HG03558 (cell line): ENCODE measurements around the gene L2HGDH.

Experiments used
- ATAC-seq: cut with Tn5 transposase; IDR thresholded peaks from one replicate; pipeline ENCODE4 v1.9.1; 2021; ENCODE audit warnings: moderate number of reproducible peaks; ENCODE audit not compliant: unreplicated experiment; ENCODE audit errors: extremely low read depth

Gene L2HGDH

DNA sequence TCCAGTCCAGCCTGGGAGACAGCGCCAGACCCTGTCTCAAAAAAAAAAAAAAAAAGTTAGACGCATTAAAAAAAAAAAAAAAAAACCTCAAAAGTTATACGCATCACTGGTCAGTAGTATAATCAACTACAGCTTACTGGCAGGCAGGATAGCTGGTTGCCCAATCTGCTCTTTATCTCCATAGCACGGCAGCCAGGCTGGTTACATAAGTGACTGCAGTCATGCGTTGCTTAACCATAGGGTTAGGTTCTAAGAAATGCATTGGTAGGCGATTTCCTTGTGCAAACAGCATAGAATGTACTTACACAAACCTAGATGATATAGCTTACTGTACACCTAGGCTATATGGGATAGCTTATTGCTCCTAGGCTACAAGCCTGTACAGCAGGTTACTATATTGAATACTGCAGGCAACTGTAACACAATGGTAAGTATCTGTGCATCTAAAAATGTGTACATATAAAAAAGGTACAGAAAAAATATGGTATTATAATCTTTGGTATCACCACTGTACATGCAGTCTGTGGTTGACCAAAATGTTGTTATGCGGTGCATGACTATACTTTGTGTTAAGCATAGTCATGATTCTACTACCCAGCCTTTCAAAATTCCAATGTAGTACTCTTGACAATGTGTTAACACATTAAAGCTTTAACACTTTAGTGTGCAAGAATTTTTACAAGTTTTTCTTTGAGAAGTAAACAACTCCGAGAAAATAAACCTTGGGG lies 8.1 kb downstream of the L2HGDH start:
- ATAC-seq, result no peak

DNA sequence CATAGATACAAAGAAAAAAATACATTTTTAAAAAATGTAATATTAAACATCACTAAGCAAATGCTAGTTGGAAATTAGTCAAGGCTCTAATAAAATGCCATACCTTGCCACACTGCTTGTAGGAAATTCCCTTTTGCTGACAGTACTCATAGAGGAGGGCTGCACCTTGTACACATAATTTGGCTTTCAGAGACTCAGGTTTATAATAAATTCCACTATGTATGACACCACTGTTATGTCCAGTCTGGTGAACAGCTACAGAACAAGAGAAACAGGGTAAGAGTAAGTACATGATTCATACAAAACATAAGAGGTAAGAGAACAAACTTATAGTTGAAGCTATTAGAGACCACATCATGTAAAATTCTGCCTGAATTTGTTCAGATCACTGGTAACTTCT lies 10.1 kb downstream of the L2HGDH start:
- no peak for ATAC-seq

DNA sequence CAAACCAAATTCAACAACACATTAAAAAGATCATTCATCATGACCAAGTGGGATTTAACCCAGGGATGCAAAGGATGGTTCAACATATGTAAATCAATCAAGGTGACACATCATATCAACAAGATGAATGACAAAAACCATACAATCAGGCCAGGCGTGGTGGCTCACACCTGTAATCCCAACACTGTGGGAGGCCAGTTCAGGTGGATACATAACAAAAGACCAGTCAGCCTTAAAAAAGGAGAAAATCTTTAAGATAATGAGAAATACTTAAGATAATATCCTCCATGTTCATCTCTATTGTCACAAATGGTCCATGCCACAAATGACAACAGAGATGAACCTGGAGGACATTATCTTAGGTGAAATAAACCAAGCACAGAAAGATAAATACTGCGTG lies 12.4 kb downstream of the L2HGDH start:
- no peak for ATAC-seq

DNA sequence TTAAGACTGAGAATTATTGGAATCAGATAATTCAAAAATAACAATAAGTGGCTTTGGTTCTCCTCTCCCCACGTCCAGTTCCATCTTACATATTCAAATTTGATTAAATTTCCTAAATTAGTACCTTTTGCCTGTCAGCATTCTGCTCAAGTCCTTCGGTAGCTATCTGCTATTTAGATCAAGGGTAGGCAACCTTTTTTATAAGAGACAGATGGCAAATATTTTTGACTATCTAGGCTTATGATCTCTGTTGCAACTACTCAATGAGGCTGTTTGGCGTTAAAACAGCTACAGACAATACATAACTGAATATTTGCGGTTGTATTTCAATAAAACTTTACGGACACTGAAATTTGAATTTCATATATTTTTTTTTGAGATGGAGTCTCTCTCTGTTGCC lies 21.7 kb downstream of the L2HGDH start:
- ATAC-seq, result no peak

DNA sequence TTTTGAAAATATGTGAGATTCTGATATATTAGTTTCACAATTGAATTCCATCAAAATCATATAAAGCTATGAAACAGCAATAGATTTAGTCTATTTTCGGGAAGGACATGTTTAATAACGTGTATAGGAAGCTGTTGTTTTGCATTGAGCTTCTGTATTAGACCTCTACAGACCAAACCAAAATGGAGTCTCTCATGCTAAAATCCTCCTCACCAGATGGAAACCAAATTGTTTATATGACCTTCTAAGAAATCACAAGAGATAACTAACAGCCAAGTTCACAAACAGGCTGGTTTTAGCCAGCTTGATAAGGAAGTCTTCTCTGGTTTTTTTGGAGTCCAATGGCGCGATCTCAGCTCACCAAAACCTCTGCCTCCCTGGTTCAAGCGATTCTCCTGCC lies 23.9 kb downstream of the L2HGDH start:
- ATAC-seq, result no peak

DNA sequence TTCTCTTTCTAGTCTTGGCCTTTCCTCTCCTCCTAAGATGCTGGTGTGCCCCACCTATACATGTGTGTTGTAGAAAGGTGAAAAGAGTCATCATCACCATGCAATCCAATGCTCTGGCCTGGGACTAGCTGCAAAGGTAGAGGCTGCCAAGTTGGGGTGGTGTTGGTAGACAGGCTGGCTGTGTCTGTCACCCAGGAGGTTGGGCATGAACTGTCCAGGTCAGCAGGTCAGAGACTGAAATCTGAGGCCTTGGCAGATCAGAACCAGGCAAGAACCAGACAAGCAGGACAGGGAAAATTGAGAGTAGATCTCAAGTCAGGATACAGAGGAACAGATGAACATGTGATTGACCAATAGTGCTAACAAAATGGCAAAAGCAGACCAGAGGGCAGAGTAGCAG lies 26.2 kb downstream of the L2HGDH start:
- no peak for ATAC-seq

DNA sequence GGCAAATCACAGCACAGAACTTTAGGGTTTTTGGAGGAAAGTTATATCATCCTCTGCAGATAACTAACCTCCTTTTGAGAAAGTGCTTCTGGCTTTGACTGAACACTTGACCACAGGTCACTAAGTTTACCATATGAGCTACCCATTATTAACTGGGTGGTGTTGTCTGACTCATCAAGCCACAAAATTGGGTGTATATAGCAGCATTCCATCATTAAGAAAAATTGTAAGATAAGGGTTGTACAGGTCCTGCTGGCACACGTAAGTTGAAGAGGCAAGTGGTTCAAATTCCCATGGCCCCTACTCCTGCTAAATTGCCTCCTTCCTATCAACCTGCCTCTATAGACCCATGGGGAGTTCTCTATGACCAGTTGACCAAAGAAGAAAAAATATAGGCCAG lies 39.5 kb downstream of the L2HGDH start:
- no peak for ATAC-seq

DNA sequence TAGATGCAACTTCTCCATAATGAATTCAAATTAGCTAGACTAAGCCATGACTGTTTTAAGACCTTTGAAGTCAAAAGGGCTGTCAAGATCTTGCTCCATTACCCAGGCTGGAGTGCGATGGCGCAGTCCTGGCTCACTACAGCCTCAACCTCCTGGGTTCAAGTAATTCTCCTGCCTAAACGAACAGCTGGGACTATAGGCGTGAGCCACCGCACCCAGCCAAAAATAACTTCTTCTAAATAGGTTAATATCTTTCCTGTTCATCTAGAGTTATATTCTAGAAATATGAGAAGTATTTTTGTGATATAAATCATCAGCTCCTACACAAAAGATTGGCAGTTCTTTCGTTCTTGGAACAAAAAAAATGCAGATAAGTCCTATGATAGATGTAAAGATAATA lies 41.1 kb downstream of the L2HGDH start:
- ATAC-seq, result no peak

DNA sequence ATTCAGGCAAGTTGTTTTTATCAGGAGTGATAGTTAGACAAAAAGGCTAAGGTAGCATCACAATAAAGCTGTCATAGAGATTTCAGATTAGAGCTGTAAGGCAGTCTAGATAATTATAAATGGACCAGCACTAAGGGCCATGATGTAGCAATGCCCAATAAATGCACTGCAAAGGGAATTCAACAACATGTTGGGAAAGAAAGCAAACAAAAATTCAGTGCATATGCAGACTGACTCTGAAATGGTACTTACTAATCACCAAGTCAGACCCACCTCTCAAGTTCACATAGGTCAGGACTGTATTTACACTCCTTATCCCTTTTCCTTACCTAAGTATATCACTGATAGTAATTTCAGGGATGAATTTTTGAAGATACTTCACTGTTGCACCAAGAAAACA lies 47.0 kb downstream of the L2HGDH start:
- ATAC-seq, result no peak

DNA sequence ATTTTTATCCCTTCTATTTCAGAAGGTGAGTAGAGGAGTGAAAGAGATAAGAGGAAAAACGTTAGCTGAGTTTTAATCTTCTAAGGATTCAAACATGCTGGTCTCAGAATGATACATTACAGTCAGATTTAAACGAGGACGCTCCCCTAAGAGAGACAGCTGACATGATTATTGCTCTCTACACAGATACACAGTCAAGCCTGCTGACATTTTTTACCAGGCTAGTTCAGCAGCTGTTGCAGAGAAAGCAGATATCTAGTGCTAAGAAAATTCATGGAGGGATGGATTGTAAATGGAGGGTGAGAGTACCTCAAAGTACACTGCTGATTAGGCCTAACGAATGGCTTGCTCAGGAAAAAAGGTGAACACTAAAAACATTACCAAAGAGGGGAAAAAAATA lies 48.7 kb downstream of the L2HGDH start:
- no peak for ATAC-seq

DNA sequence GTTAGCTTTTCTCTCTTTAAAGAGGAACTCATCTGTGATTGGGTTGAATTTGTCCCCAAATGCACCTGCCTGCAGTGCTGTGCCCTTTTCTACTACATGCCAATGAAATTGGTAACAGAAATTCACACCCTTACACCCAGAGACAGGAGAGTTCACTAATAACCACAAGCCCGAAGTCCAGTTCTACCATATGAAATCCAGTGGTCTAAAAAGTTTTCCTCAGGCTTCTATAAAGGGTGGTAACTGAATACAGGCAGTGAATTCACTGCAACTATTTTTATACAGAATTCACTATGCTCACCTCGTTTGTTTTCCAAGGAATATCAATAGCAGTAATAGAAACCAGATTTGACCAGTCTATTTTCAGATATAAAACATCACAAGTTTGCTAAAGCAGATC lies 49.2 kb downstream of the L2HGDH start:
- ATAC-seq, result no peak

DNA sequence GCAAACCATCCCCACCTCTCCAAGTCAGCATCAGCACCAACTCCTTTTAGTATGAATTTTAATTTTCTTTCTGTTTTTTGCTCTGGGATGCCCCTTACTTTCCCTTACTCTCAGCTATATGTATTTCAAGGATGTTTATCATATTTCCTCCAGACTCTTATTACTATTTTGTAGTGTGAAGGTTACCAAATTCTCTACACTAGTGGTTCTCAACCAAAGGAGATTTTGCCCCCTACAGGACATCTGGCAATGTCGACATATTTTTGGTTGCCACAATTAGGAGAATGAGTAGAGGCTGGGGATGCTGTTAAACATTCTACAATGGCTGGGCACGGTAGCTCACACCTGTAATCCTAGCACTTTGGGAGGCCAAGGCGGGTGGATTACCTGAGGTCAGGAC lies 51.5 kb downstream of the L2HGDH start:
- ATAC-seq, result no peak

DNA sequence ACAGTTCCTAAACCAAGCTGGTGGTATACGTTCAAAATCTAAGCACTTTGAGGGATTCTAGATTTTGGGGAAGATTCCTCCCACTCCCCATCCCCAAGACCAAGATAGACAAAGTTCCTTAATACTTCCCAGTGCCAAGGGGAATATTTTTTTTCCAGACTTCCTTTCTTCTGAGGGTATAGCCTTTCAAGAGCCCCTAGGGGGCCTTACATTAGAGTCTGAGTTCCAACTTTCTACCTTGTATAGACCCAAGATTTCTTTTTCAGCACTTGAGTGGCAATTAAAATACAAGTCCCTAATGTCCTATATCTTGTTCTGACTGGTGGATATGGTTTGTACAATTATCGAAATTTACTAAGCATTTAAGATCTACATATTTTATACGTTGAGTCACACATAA lies 52.0 kb downstream of the L2HGDH start:
- no peak for ATAC-seq

DNA sequence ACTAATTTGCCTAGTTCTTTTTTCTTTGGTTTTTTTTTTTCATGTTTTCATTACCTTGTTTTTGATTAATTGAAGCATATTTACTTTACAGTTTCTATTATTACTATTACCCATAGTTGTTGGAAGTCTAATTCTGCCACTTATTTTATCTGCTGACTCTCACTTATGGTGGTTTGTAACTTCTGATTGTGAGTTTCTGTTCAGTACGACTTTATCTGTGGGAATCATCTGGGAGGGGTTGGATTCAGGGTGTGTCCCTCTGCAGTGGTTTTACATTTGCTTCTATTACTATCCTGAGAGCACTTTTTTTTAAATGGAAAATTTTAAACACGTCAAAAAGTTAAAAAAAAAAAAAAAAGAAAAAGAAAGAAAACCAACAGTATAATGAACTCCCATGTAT lies 54.3 kb downstream of the L2HGDH start:
- ATAC-seq, result no peak

DNA sequence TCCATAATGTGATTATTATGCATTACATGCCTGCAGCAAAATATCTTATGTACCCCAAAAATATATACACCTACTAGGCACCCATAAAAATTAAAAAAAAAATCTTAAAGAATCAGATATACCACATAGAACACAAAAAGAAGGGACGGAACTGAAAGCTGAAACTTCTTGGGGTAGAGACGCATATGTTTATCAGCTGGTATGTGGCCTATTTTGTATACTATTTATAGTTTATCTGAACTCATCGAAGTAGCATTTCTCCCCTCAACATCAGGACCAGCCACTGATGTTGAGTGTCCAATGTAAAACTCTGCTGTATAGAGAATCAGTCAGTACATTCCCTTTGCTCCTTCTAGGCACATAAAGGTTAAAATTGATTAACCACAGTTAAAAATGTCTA lies 57.8 kb downstream of the L2HGDH start:
- no peak for ATAC-seq

DNA sequence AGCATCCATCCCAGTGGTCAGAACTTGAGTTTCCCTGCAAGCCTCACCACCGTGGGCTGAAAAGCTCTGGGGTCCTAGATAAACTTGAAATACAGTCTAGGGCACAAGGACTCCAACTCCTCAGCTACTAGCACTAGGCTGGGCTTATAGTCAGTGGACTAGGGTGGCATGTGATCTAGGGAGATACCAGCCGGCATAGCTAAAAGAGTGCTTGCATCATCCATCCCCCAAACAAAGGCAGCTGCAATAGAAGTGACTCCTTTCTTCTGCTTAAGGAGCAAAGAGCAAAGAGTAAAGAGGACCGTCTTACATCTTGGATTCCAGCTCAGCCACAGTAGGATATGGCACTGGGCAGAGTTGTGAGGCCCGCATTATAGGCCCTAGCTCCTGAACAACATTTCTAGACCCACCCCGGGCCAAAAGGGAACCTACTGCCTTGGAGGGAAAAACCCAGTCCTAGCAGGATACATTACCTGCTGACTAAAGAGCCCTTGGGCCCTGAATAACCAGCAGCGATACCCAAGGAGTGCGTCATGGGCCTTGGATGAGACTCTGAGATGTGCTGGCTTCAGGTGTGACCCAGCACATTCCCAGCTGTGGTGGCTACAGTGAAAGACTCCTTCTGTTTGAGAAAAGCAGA lies 62.8 kb downstream of the L2HGDH start:
- ATAC-seq, result no peak

DNA sequence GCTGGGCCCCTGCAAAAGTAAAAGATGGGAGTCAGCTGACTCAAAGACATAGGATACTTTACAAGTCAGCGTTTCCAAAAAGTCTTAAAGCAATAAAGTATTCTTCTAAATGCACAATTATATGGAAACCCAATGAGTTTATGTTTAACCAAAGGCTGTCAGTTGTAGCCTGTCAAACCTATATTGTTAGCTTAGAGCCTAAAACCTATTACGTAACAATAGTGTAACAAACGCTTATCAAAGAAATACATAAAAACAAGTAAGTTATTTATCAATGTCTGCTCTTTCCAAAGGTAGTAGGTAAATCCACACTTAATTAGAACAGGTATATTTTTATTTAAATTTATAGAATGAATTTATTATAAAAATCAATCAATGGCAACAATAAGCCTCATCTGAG lies 64.8 kb downstream of the L2HGDH start:
- ATAC-seq, result no peak

DNA sequence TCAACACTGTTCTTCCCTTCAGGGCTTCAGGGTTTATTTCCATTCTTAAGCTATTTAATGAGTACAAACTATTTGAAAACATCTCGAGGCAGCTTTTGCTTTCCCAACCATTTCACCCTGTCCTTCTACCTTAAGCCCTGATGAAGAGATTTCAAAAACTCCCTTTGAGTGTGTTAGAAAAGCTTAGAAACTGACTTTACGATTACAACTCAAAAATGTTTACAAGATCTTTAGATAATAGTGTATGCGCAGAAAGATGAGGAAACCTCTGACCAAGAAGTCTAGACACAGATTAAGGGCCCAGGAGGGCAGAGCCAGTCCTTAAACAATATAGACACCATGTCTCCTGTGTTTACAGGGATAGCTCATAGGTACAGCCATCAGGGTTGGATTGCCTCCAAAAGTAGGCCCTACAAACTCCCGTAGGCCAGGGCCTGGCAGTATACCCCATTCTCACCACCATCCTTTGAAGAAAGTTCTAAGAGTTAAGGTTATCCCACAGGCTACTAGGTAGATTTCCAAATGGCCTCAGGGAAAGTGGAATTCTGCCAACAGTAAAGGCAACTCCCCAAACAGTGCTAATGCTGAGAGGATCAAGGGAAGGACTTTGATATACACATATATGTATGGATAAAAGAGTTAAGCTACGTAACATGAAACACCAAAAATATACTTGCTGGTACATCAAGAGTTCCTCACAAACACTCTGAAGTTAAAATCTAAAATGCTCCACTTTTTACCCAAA lies 69.3 kb downstream of the L2HGDH start:
- ATAC-seq, result no peak

DNA sequence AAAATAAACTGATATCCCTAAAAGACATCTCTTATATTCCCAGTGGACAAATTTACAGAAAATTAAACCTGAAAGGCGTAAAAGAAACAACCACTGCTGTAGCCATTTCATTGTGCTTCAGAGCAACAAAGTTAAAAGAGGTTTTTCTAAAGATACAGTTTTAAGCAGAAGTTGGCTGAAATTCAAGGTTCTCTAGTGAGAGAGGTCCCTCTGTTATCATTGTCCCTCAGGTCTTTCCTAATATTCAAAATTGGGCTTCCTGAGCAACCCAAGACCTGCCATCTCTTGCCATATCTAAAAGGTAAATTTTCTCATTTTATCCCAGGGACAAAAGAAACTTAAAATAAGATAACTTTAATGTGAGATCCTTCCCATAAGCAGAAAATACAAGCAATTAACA lies 69.9 kb downstream of the L2HGDH start:
- no peak for ATAC-seq

DNA sequence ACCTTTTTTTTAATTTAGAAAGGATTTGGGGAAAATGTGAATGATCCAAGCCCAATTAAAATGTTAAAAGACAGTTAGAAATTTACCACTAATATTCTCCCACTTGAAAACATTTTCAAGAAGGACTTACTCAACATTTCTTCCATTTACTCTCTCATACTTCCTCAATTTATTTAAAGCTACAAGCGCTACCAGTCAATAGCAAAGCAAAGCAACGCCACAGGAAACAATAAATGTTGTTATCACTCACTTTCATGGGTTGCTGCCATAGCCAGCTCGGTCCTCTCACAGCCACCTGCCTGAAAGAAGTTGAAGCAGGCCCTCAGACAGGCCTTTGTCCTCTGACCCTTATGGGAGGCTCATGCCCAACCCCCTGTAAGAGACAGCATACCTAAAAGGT lies 74.6 kb downstream of the L2HGDH start:
- no peak for ATAC-seq

DNA sequence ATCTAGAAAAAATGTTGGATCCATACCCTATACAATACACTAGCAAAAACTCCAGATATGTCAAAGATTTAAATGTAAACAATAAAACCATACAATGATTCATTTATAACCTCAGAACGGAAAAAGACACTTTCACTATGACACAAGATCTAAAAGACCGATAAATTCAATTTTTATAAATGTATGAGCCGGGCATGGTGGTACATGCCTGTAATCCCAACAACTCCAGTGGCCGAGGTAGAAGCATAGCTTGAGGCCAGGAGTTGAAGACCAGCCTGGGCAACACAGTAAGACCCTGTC lies 78.1 kb downstream of the L2HGDH start:
- no peak for ATAC-seq
